ENCODE measurements around the gene TGFBR3. TPM values are rescaled to one million over a fixed set of nuclear protein-coding genes. Genes with fewer than 3 reads are reported as not detected.

The TGFBR3 gene
- total and polyA plus RNA-seq, 2 of the 4 experiments (the other 2 are of a cell fraction), result 3.0 to 11.3 TPM

- H4K91ac ChIP-seq (ENCODE audit: insufficient read depth, low read depth, low read length), result no peak overlapping the region
- peak overlapping the region; percentile 82 for H2BK5ac ChIP-seq (ENCODE audit: low read depth, low read length, poor library complexity, severe bottlenecking)
- no peak overlapping the region for H2AK9ac ChIP-seq (replicated peaks; ENCODE audit: low read depth, low read length, poor library complexity)
- H3K4me1 ChIP-seq (ENCODE audit: control insufficient read depth, insufficient read depth, low read length), result peaks cover 7% of the 10 kb centered on the region; the same call in 1 of the 2 replicates
- in situ Hi-C loops (cut with MboI; ENCODE audit: low sequenced_read_pairs), result no loop called here
- ChIA-PET CTCF (interaction anchor here (1.0 kb wide), 1 partner anchor 15 kb away, joined by 3 read pairs; the partner anchor contains the start of gene TGFBR3), POLR2A (ENCODE audit: unreplicated experiment) (no interaction called here)
- no peak overlapping the region for H2AK5ac ChIP-seq (ENCODE audit: low read depth, low read length)
- H3K79me1 ChIP-seq (ENCODE audit: low read depth in 1 of 2, low read length in 2 of 2), result no peaks in the 10 kb centered on the region
- no peak overlapping the region for H3K4me2 ChIP-seq (ENCODE audit: low read depth, low read length)
- BruUV-seq (replicated peaks), result no TSS peak
- no peaks in the 10 kb centered on the region for H3K36me3 ChIP-seq (ENCODE audit: control insufficient read depth, insufficient read depth, low read length)
- H2BK15ac ChIP-seq (ENCODE audit: low read depth, low read length), result peak overlapping the region; percentile 56; the same call in 1 of the 3 replicates
- H2BK20ac ChIP-seq (ENCODE audit: low read depth, low read length), result no peak overlapping the region
- H3K27me3 ChIP-seq (ENCODE audit: control insufficient read depth, insufficient read depth, low read length), result no peaks in the 10 kb centered on the region
- no peak overlapping the region for H3K23ac ChIP-seq (ENCODE audit: low read depth, low read length)
- H4K8ac ChIP-seq (ENCODE audit: low read depth in 2 of 2, low read length in 2 of 2), result no peak overlapping the region
- DNase-seq (peak; percentile 66), ATAC-seq (ENCODE audit: low read depth) (peak; percentile 32)
- no peak overlapping the region for H3K14ac ChIP-seq (replicated peaks; ENCODE audit: low read depth, low read length)
- peak overlapping the region; percentile 43; the same call in 1 of the 2 replicates for H3K27ac ChIP-seq (ENCODE audit: insufficient read depth, low read length)
- H3K4me3 ChIP-seq (ENCODE audit: insufficient read depth, low read depth, low read length), result no peak overlapping the region
- no peak overlapping the region for H3K18ac ChIP-seq (ENCODE audit: low read depth, low read length)
- intact Hi-C loops (cut with micrococcal nuclease), result no loop called here
- peaks cover 3% of the 10 kb centered on the region; the same call in 1 of the 2 replicates for H4K20me1 ChIP-seq (ENCODE audit: insufficient read depth, low read length)
- peaks cover 6% of the 10 kb centered on the region; the same call in 1 of the 2 replicates for H3K9me1 ChIP-seq (ENCODE audit: insufficient read depth, low read length)
- H3K9me3 ChIP-seq (ENCODE audit: control insufficient read depth, insufficient read depth, low read length), result no peaks in the 10 kb centered on the region
- H3K56ac ChIP-seq (ENCODE audit: extremely low read depth, insufficient read depth, low read length), result no peak overlapping the region
- no peak overlapping the region for H3K9ac ChIP-seq (ENCODE audit: low read depth, low read length)
- H3K4ac ChIP-seq (ENCODE audit: low read depth, low read length), result no peak overlapping the region
- dilution Hi-C loops (cut with HindIII; ENCODE audit: low sequenced_read_pairs, unreplicated experiment), result no loop called here
- no peak overlapping the region for H2BK120ac ChIP-seq (ENCODE audit: low read depth, low read length)
- H2AFZ ChIP-seq (replicated peaks; ENCODE audit: low read length, poor library complexity), result no peak overlapping the region
- no peak overlapping the region for H4K5ac ChIP-seq (ENCODE audit: low read depth, low read length)
- TF ChIP-seq SMC3 (IDR thresholded peaks at IDR 0.05; ENCODE audit: low read depth, low read length) (no peak), MAZ (IDR thresholded peaks at IDR 0.05; ENCODE audit: borderline replicate concordance, low read depth, low read length) (no peak), RCOR1 (IDR thresholded peaks at IDR 0.05; ENCODE audit: insufficient replicate concordance, low read length) (no peak), ELK1 (IDR thresholded peaks at IDR 0.05; ENCODE audit: borderline replicate concordance, low read depth, low read length) (no peak), FOS (IDR thresholded peaks at IDR 0.05; ENCODE audit: low read depth, low read length) (no peak), RAD21 (IDR thresholded peaks at IDR 0.05; ENCODE audit: low read length) (no peak), MXI1 (IDR thresholded peaks at IDR 0.05; ENCODE audit: borderline replicate concordance, low read depth, low read length) (no peak), RFX5 (IDR thresholded peaks at IDR 0.05; ENCODE audit: low read depth, low read length) (no peak), NFE2L2 (IDR thresholded peaks at IDR 0.05; ENCODE audit: low read depth, low read length) (no peak), CTCF (conservative IDR thresholded peaks at IDR 0.05; ENCODE audit: low read depth, low read length) (no peak), BHLHE40 (IDR thresholded peaks at IDR 0.05; ENCODE audit: low read depth, low read length) (no peak), USF2 (IDR thresholded peaks at IDR 0.05; ENCODE audit: low read depth, low read length) (no peak), CHD1 (IDR thresholded peaks at IDR 0.05; ENCODE audit: low read depth, low read length) (no peak), MAFK (IDR thresholded peaks at IDR 0.05; ENCODE audit: low read depth, low read length) (no peak), CEBPB (IDR thresholded peaks at IDR 0.05; ENCODE audit: low read depth, low read length) (no peak), POLR2A (IDR thresholded peaks at IDR 0.05; ENCODE audit: low read depth, low read length) (no peak)
Observed at GRCh38 chr1:91901231-91901630, 15.3 kb upstream of the TGFBR3 start.
